Activated CD8-positive, alpha-beta memory T cell treated with anti-CD3 and anti-CD28 coated beads, Interleukin-2, amount 50 U/mL, for 1 hour (primary cell): ENCODE data around the gene CACNA2D2.
A peak's percentile ranks its signal among the peaks of the same experiment; 100 is the strongest.

ENCODE experiments used
- DNase-seq: peaks from one replicate; pipeline ENCODE4 v3.0.0-alpha.2; 2020; ENCODE audit errors: extremely low read depth

The CACNA2D2 gene

DNA sequence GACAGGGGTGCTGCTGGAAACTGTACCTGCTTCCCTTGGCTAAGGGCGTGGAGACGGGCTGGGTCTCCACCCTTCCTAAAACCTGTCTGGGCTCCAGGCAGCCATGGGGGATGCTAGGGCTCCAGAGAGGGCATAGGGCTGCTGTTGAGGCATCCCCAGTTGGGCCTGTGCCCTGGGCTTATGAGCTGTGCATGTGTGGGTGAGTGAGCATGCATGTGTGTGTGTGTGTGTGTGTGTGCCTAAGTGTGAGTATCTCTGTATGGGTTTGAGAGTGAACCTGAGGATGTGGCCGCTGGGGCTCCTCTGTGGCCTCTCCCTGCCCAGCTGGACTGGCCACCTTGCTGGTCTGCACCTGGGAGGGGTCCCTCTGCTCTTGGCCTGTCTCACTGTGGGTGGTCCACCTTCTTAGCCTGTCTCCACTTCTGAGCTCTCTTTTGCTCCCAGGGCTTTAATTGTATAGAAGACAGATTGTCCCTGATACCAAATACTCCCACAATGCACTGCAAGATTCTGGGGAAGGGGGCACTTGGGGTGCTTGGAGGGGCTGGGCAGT, 132.2 kb downstream of the CACNA2D2 start:
- DNase-seq: no peak

DNA sequence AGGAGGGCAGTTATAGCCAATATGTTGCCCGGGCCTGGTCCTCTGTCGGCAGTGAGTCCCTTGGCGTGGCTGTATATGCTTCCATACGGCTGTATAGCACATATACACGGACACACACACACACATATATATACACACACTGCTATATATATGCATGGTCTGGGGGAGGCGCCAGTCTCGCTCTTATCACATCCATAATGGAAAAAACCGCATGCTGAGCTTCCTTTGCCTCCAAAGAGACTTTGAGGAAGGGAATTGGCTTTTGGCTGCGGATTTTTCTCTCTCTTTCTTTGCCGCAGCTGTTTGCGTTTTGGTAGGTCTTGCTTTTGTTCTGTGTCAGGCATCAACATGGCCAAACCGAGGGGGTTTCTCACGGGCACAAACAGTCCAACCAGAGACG, 132.8 kb downstream of the CACNA2D2 start:
- DNase-seq: no peak

DNA sequence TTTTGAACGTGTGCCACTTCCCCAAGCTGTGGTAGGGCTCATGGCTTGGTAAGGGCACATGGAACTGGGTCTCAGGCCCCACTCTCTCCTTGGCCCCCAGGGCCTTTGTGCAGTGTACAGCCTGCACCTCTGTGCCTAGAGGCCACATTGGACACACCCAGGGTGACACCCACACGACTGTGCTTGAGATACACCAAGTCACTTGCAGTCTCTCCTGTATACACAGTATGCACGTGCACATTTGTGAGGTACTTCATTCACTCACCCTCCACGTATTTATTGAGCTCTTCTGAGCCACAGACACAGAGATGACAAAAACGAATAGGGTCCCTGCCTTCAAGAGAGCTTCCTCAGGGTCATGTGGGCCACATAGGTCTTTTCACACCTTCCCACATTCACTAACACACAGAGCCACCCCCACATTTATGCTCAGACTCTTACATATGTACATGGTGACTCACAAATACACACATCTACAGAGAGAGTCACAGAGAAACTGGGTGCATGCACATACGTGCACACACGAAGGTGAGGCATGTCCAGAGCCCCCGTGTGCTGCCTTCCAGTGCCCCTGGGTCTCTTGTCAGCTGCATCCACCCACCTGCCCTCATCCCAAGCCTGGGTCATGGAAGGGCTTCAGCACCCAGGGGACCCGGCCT, 134.3 kb downstream of the CACNA2D2 start:
- DNase-seq: no peak

DNA sequence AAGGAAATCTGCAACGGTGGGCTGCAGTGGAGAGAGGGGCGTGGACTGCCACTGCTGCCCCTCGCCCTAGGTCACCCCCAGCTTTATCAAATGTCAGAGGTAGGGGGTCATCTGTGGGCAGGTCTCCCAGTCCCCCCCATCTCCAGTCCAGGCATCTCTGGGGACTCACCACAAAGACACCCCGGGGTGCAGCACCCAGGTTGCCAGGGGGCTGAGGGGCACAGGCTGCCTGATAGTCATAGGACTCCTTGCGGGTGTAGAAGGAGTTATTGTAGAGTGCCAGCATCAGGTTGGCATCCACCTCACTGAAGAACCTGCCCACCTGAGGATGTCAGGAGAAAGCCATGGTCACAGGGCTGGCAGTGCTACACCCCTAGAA, 137.6 kb downstream of the CACNA2D2 start:
- DNase-seq: no peak

DNA sequence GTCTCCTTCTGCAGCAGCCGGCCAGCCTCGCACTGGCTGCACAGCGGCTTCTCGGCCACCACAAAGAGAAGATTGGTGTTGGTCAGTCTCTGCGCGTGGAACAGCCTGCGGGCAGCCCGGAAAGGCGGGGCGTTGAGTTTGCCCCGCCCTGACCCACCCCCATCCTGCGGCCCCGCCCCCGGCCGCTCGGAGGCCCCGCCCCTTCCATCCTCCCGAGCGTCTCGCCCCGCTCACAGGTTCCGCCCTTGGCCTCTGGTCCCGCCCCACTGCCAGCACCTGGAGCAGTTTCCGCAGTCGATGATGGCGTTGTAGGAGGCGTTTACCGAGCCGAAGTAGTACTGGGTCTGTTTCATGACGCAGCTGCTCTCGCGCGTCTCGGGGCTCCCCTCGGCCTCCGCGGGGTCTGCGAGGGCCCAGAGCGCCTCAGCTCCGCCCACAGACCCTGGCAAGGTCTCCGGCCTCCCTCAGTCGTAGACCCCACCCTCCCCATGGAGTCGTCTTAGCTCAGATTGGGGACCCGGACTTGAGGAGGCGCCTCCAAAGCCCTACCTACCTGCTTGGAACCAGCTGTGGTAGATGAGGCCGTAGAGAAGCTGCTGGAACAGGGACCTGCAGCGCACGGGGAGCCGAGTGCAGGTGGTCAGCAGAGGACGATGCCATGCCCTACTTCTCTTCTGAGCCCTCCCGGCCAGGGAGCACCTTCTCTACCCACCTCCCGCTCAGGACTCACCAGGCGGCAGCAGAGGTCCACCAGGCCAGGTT, 138.2 kb downstream of the CACNA2D2 start:
- DNase-seq: peak; percentile 91

DNA sequence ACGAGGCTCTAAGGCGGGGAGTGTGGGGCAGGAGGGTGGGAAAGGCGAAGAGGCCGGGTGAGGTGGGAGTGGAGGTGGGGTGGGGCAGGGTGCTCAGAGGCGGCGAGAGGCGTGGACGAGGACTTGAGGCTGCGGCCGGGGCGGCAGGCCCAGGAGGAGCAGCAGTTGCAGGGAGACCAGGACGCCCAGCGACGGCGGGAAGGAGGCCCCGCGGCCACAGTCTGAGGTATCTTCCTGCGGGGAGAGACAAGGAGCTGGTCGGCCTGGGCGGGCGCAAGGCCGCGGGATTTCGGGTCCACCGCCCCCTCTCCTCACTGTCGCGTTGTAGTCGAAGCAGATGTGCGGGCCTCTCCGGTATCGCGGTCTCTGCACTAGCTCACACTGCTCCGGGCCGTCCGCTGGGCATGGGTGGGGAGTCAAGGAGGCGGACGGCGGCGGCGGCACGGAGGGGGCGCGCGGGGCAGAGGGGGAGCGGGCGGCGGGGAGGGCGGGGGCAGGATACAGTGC, 138.8 kb downstream of the CACNA2D2 start:
- no peak for DNase-seq

DNA sequence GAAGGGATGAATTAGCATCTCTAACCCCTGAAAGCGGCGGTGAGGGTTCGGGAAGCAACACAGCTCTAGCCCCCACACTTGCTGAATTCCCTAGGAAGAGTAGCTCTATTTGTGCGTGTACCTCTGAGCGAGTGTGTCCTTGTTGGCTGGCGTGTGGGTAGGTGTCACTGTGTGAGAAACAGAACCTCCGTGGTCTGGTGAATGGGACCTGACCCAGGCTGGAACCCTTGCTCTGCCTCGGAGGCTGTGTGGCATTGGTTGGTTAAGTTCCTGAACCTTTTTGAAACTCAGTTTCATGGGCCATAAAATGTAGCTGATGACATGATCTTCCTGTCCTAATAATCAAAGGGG, 143.7 kb downstream of the CACNA2D2 start:
- DNase-seq: no peak

DNA sequence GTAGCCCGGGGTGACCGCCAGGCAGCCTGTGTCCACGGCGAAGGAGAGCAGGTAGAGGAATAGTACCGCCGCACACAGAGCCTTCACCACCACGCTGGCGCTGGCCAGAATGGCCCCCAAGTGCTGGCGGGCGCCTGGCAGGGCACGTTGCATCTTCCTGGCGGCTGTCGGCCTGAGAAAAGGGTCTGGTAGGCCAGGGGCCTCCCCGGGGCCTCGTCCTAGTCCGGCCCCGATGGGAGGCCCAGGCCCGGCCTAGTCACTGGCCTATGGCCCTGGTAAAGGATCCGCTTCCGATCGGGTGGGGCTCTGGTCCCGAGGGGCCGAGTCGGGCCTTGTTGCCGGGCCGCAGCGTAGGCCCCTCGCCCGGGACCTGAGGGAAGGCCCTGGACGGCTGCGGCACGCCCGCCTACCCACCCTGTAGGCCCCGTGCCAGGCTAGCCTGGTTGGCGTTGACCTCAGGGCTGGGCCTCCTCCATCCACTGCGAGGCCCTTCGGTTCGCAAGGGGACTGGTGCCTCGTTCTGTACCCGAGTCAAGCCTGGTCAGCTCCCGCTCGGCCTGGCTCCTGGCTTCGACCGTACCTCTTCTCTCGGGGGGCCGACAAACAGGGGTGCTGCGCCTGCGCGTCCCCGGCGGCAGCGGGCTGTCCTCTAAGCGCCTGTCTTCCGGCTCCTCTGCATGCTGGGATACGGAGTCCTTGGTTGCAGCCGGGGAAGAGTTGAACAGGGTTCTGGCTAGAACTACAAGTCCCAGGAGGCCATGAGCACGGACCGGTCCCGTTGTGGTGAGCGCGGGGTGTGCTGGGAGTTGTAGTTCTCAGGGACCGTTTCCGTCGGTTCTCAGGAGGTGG, 144.3 kb downstream of the CACNA2D2 start, which contains the start of gene TMEM115:
Gene TMEM115 (minus strand): TSS at position 611 of the 849 bp plus-strand sequence. CDS start 458 bp downstream, at position 153.
- DNase-seq: peak; percentile 91

DNA sequence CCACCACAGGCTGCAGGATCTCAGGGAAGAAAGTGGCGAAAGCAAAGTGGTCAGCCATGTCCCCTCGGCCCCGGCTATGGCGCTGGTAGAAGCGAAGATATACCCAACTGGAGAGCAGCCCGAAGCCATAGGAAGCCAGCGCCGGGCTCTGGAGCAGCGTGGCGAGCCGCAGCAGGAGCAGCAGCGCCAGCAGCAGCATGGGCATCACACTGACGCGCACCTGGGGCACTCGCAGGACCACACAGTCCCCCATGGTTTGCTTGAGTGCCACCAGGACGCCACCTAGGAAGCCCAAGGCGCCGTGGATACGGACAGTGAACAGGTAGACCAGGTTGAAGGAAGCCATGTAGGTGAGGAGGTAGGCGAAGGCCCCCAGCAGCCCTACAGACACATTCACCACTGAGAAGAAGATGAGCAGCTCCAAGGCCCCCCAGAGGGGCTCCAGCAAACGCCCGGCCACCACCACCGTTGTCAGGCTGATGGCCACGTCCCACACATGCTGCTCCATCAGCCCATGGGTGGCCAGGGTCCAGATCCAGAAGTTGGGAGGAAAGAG, 145.0 kb downstream of the CACNA2D2 start:
- DNase-seq: no peak

DNA sequence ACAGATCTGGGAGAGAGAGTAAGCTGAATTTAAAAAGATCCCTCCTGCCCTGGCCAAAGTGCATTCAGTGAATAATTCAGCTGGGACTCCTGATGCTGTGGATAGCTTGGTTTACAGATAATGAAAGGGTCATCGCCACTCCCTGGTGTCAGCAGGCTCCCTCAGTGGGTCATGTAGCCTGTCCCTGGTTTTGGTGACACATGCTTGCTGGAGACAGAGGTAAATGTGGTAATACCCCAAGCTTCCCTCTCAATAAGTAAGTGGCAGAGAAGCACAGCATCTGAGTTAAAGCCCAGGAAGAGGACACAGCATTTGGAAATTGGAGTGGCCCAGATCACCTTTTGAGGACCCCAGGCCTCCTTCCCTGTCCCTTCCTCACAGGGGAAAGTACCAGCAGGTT, 146.0 kb downstream of the CACNA2D2 start:
- DNase-seq: no peak

DNA sequence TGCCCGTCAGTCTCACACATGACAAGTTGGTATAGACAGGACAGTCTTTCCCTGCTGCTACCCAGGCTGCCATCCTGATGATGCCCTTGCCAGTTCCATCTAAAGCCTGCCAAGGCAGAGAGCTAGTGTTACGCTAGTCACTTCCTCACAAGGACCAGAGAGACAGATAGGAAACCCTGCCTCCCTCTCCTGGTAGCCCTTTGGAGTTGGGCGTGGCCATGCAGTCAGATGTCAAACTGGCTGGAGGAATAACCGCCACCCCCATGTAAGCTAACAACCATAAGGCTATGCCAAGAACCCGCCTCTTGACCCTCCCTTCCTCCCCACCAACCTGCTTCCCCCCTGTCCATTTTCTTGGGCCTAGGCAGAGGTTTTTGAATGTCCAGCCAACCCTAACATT, 146.9 kb downstream of the CACNA2D2 start:
- DNase-seq: no peak

DNA sequence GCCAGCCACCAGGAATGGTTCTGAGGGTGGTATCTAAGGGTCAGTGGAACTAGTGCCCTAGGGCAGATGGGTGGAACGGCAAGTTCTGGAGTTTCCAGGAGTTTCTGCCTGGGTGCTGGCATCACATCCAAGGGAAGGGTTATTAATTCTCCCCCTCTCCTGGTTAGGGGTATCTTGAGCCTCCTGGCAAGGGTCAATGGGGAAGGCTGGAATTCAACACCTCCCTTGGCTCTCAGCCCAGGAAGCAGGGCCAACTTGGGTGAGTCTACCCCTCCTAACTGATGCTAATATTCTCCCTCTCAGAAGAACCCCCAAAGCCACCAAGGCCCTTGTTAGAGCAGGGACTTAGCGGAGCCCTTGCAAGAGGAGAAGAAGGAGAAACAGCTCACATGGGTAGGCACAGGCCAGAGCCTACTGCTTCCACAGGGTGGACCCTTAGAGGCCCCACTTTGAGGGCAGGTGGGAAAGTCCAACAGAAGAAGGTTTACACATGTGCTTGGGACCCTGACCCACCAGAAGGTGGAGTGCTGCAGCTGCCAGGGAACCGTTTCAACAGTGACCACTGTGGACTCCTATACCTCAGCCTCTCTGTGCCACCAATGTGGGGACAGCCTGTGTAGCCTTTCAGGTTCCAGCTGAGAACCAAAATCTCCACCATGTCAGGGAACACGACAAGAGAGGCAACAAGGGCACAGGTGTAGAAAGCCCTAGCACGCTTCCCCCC, 147.4 kb downstream of the CACNA2D2 start:
- no peak for DNase-seq

DNA sequence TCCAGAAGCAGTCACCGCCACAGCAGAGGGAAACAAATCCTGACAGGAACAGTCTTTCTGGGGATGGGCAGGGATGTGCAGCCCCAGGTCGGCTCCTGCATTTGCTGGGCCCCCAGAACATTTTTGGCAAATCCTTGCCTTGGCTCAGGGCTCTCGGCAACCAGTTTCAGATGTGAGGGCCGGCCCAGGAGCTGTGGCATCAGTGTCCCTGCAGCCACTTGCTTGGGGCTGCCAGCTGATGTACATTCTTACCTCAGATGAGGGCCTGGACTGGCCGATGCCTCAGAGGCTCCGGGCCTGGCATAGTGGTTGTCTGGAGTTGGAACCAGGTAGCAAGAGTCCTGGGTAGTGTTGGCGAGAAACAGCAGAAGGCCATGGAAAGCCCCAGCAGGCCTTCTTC, 148.6 kb downstream of the CACNA2D2 start:
- no peak for DNase-seq

DNA sequence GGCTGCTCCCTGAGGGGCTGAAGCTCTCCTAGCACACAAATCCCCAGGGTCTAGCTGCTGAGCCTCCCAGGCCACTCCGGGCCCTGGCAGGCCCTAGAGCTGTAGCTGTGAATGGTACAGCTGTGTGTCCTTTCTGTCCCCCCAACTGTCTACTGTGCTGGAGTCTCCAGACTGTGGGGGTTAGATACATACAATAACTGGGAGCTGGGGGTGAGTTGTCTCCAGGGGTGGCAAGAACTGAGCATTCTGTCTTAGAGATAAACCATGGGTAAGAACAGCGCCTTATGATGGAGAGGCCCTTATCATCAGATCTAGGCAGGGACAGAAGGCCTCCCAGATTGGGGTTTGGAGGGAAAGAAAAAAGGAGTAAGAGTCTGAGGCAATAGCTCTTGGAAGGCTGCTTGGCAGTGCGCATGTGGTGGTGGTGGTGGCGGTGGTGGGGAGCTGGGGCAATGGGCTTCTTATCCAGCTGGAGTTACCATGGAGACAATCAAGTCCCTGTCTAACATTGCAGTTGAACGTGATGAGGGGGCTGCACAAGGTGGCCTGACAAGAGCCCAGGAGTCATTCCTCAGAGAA, 149.2 kb downstream of the CACNA2D2 start:
- DNase-seq: no peak

DNA sequence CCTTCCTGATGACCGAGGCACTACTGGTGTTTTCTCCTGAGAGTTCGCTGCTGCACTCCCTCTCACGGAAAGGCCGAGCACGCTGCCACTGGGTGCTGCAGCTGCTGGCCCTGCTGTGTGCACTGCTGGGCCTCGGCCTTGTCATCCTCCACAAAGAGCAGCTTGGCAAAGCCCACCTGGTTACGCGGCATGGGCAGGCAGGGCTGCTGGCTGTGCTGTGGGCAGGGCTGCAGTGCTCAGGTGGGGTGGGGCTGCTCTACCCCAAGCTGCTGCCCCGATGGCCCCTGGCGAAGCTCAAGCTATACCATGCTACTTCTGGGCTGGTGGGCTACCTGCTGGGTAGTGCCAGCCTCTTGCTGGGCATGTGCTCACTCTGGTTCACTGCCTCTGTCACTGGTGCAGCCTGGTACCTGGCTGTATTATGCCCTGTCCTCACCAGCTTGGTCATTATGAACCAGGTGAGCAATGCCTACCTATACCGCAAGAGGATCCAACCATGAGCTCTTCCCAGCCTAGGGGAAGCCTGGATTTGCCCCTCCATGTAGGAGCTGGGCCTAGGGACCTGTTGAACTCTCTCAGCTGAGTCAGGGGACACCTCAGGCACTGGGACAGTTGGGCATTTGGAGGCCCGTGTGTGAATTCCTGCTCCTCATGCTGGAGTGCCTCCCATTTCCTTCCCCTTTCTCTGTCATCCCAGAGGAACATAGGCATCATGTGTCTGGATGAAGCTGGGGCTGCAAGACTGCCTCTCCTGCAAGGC, 150.0 kb downstream of the CACNA2D2 start:
- DNase-seq: no peak

DNA sequence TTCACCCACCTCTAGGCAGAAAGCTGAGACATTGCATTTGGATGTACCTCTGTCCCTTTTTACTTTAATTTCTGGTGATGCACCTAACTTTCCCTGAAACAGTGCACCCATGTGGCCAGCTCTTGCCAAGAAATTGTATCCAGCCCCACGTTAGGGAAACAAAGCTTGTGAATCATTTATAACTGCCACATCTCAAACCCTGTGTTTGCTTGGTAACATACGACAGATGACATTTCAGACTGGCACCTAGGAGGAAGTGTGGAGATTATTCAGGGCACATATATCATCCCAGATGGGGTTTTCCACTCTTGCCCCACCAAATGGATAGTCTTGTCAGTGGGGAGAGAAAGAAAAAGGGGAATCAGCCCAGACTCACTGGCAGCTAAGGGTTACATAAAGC, 150.7 kb downstream of the CACNA2D2 start:
- no peak for DNase-seq

DNA sequence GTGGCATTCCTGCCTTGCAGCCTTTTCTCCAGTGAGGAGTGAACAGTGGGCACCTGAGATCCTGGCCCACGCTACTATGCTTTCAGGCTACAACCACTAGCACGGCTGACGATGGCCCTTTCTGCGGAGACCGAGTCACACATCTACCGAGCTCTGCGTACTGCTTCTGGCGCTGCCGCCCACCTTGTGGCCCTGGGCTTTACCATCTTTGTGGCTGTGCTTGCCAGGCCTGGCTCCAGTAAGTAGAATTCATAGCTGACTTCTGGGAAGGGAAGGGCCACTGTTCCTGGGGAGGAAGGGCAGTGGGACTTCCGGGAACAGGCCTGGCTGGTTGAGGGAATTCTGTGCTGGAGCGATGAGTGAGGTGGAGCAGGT, 152.1 kb downstream of the CACNA2D2 start:
- no peak for DNase-seq

DNA sequence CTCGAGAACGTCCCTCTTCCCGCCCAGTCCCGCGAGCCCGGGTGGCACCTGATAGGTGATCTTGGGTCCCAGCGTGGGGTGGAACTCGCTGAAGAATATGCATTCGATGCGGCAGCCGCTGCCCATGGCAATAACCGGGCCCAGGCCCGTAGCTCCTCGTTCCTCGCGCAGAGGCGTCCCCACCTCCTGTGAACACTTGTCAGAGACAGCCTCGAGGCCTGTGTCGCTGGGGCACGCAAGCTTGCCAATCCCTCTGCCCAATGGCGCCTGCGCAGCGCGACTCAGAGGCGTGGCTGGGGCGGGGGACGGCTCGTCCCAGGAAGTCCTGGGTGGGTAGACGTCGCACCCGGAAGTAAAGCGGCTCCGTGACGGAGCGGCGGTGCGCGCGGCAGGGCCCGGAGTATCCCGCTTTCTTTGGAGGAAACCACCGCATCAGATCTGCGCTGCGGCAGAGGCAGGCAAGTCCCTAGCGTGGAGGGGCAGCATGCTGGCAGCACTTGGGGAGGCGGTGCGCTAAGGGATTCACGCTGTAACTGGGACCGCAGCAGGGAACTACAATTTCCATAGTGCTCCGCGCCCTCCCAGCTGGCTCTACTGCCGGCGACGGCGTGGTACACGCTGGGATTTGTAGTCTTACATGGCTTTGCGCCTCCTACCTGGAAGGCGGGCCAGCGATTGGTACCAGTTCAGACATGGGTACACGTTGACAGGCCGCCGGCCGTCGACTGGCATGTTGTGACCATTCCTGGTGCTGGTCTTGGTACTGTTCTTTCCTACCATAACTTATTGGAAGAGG, 152.7 kb downstream of the CACNA2D2 start, which contains the start of the genes CYB561D2 and NPRL2:
Gene CYB561D2 (plus strand): TSS at position 336 of the 796 bp plus-strand sequence. CDS start 572 bp downstream, outside the sequence.
Gene NPRL2 (minus strand): TSS at position 249 of the 796 bp plus-strand sequence. CDS start 123 bp downstream, at position 126.
- peak; percentile 87 for DNase-seq

DNA sequence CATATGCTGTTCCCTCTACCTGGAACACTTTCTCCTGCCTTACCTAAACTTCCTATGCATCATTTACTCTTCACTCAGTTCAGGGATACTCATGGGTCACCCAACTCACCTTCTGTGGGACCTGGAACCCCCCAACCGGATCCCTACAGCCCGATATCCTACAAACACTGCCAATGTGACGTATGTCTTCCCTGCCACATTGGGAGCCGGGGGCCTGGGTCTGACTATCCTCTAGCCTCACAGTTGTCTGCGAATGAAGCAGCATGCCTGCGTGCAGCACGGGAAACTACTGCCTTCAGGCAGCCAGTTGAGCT, 153.3 kb downstream of the CACNA2D2 start:
- no peak for DNase-seq
